Fibroblast of upper back skin (primary cell): ENCODE results near the gene USP15.
"Not testable (repeated sequence)": the region's sequence is repeated elsewhere in the genome, so short reads cannot be mapped to it uniquely, and the experiment has no call there.

ENCODE experiments used
- DNase-seq: peaks from one replicate; pipeline ENCODE4 v3.0.0-alpha.2; 2013

USP15 gene

DNA sequence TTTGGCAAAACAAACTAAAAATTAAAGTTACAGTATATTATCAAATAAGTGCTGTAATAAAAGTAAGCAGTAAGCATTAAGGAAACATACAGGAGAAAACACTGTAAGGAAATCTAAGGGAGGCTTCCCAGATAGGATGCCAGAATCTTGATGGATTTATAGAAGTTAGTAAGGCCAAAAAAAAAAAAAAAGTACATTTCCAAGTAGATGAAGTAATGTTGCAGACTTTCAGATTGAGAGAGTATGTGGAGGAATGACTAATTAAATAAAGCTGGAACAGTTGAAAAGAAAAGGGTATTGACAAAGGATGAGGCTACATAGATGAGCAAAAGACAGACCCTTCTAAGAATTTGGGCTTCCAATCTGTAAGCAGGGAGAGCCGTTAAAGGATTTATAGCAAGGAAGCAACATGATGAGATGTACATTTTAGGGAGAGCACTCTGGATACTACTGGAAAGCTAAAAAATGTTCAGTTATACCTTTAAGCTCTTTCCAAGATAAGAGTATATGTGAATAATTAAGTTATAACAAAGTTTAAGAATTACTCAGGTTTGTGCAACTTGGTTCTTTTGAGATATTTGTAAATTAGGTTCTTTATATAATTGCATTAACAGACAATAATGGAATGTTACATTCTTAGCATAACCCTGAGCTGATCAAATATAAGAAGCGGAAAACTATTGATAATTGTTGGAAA lies 119.0 kb downstream of the USP15 start:
- DNase-seq, result peak; percentile 51

DNA sequence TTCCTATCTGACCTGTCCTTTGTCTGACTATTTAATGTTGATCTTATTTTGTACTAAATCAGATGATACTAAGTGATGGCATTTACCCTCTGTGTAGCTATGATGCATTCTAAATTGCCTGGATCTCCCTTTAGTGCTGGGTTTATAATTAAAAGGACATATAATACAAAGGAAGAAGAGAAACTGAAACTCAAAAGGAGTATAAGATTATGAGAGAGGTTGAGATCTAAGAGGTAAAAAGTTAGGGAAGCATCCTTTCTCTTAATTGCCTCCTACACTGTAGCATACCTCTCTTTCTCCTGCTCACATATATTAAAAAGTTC lies 119.5 kb downstream of the USP15 start:
- DNase-seq, result no peak

DNA sequence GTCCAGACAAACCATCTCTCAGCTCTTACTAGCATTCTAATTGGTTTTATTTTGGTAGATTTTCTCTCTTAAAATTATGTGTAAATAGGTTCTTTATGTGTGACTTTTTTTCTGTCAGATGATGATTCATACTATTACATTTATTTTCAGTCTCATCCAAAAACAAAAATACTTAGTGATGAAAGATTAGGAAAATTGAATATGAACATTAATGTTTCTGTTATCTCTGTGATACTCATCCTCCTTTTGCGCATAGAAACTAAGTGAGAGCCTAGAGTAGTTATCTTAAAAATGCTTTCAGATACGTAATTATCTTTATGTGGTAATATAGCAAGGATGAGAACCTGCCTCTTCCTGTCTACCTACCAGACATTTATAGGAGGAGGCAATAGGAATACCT lies 122.3 kb downstream of the USP15 start:
- DNase-seq, result no peak

DNA sequence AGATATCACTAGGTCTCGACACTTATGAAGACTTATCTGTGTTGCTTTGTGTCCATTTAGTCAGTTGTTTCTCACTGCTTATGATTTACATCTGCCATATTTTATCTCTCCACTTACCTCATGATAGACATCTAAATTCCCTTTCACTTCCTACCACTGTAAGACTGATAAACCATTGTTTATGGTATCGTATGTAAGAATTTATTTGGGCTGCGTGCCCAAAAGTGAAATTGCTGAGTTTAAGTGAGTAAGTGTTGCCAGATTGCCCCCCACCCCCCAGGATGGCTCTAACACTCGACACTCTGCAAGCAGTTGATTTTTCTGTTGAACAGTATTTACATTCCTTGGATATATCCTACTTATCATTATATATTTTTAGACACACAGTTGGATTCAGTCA lies 136.5 kb downstream of the USP15 start:
- peak; percentile 5 for DNase-seq

DNA sequence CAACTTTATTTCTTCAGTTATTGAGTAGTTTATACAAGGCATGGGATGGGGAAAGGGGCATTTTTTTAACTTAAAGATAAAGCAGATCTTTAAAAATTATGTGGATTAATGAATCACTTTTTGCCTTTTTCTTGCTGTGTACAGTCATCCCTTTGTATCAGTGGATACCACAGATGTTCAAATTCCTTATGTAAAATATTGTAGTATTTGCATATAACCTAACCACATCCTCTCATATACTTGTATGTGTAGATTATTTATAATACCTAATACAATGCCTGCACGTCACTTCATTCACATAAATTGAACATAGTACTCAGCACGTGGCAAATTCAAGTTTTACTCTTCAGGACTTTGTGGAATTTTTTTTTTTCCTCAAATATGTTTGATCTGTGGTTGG lies 139.9 kb downstream of the USP15 start:
- DNase-seq, result peak; percentile 25

DNA sequence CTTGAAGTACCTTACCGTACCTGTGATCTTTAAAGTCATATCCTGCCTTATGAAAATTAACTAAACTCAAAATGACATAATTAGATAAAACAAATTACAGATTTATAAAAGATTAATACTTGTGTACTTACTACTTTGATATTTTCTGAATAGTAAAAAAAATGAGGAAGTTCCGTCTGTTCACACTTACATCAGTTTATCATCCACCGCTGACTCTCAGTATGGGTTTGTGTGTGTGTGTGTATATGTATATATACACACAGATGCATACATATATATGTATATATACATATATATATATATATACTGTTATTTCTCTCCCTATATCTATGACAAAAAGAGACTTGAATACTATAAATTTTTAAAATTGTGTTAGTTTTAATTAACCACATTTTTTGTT lies 141.4 kb downstream of the USP15 start:
- DNase-seq, result no peak

DNA sequence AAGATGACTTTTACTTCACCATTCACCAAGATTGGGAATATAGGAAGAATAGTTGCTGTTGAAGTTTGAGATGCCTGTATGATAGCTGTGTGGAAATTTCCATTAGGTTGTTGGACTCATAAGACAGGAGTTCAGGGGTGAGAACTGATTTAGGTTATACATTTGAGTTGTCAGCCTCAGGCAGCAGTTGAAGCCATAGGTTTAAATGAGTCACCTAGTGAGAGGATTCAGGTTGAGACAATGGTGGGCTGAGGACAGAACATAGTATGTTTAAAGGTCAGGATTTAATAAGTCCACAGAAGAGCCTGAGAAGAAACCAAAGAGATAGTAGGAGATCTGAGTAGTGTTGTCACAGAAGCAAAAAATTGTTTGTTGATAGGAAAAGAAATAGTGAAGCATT lies 142.8 kb downstream of the USP15 start:
- no peak for DNase-seq

DNA sequence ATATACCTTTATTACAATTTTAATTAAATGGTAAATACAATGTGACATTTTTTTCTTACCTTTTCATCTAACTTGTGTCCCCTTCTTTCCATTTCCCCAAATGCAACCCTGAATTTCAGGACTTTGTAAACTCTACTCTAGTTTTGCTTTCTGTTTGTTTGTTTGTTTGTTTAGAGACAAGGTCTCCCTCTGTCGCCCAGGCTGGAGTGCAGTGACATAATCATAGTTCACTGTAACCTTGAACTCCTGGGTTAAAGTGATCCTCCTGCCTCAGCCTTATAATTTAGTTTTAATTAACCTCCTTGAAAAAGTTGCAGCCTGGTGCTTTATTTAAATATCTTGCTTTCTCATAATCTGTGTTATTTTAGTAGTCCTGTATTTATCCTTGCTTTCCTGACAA lies 147.4 kb downstream of the USP15 start:
- DNase-seq, result no peak

DNA sequence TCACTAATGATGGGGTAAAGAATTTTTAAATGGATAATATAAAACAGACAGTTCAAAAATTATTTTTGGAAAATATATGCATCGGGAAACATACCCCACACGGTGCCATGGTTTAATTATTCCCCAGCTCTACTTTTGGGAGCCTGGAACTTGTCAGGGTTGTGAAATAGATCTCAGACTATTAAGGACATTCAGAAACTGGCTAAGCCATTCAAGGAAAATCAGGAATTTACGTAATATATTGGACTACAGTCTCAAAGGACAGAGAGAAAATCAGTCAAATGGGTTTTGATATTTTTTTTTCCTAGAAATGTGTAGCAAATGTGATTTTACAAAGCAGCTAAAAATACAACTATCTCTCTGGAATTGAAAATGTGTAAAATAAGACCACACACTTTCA lies 148.9 kb downstream of the USP15 start:
- no peak for DNase-seq

DNA sequence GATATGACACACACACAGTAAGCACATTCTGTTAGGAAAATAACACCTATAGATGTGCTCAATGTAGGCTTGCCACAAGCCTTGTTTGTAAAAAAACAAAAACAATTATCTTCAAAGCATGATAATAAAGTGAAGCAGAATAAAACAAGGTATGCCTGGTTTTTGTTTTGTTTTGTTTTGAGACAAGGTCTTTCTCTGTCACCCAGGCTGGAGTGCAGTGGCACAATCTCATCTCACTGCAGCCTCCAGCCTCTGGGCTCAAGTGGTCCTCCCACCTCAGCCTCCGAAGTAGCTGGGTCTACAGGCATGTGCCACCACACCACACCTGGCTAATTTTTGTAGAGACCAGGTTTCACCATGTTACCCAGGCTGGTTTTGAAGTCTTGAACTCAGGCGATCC lies 154.0 kb downstream of the USP15 start:
- no peak for DNase-seq

DNA sequence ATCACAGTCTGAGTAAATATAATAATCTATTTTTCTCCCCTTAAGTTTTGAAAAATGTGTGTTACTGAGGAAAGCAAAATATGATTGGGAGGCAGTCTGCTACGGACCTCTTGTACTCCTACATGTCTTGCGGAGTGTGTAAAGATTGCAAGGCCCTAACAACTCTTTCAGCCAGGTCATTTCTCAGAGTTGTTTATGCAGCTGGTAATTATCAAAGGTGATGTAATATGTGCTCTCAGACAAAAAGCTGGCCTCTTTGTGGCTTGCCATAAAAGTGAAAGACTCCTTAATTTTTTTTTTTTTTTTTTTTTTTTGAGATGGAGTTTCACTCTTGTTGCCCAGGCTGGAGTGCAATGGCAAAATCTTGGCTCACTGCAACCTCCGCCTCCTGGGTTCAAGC lies 165.9 kb downstream of the USP15 start:
- no peak for DNase-seq

DNA sequence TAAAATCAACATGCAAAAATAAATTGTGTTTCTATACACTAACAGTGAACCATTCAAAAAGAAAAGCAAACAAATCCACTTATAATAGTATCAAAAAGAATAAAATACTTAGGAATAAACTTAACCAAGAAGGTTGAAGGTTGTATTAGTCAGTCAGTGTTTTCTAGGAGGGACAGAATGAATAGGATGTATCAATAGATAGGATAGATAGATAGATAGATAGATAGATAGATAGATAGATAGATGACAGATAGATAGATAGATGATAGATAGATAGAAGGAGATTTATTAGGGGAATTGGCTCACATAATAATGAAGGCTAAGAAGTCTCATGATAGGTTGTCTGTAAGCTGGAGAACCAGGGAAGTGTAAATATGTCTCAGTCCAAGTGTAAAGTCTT lies 169.3 kb downstream of the USP15 start:
- no peak for DNase-seq

DNA sequence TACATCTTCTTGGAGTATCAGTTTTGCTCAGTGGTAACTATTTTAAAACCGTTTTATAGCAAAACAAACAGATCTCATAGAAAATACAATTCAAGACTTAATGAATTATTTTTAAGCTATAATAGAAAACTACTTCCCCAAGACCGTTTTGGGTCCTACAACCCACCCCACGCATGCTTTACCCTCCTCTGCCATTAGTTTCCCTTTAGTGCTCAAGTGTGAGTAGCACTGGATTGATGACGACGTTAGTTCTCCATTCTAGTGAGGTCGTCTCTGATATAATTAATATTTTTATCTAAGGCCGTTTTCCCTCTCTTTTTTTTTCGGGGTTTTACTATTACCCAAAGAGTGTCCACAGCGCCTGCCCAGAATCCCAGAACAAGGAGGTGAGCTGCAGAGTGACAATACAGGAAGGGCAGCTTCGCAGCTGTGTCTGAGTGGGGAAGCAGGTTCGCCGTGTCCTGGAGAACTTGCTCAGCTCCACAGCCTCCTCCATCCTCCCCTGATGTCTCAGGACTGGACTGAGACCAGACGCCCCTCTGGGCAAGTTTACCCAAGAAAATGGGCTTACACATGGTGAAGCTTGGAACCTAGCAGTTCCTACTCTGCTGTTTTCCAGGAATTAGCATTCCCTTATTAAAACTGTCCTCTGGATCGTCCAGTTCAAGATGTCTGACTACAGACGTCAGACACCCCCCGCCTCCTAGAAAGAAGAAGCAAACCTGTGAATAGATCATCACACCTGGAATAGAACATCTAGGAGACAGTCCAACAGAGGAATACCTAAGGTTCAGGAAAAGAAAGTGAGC lies 174.5 kb downstream of the USP15 start:
- no peak for DNase-seq

DNA sequence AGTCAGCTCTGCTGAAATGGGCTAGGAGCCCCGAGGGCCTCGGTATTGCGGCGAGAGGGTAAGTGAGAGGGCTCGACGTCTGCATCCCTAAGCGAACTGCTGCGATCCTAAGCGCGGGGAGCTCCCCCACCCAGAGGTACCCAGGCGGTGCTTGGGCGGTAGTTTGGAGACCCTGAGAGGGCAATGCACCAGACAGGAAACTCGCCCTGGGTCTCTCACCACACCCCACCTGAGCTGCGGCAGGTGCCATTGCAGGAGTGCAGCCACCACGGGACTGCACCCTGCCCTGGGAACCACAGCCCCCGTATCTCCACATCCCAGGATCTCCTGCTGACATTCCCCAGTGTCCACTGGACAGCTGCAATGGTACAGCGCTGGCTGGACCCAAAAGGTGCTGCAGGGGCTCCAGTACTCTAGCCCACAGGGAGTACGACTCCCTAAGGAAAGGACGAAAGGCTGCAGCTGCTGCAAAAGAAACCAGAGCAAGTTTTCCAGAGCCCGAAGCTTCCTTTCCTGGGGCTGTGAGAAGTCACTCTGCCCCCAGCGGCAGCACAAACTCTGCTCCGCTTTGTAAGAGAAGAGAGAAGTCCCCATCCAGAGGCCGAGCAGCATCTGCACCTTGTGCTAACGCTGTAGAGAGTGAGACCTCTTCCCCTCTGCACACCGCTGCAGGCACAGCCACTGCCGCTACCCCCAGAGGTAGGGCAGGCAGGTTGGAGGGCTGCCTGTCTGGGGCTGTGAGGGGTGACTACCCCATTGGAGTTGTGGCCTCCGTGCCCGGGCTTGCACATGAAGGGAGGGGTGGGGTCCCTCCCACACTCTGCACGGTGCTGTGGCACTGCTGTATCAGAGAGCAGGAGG lies 175.3 kb downstream of the USP15 start:
- peak; percentile 57 for DNase-seq

DNA sequence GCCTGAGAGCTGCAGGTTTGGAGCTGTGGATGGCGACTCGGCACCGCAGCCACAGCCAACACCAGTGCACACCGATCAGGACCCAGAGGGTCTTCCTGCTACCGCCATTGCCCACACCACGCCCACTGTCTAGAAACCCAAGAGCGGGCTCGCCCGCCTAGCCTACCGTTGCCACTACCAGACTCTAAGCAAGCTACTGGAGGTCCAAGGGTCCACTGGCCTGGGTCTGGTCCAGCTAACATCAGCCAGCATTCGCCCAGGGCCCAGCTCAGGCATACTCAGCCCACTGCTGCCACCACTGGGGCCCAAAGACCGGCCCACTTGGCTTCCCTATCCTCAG lies 175.9 kb downstream of the USP15 start:
- DNase-seq, result no peak

DNA sequence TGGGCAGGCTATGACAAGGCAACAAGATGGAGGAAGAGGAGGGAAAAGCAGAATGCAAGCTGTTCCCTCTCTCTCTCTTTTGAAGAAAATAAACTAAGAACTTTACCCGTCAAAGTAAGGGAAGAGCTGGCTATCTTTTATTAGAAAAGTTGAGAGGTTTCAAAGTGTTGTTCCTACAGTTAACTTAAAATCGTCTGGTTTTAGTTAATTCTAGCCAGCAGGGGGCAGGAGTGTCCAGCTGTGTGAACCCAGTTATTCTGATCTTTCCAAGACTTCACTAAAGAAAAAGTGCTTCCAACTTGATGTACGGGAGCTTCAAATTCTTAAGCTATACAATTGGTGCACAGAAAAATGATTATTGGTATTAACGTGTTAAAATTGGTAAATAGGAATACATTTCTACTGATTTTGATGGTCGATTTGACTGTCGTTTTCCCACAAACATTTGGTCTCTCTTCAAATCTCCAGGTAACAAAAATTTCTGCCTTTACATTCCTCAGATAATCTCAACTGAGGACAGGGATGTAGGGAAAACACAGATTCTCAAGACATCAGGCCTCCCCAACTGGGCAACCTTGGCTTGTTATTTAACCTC lies 178.0 kb downstream of the USP15 start:
- DNase-seq, result peak; percentile 58

DNA sequence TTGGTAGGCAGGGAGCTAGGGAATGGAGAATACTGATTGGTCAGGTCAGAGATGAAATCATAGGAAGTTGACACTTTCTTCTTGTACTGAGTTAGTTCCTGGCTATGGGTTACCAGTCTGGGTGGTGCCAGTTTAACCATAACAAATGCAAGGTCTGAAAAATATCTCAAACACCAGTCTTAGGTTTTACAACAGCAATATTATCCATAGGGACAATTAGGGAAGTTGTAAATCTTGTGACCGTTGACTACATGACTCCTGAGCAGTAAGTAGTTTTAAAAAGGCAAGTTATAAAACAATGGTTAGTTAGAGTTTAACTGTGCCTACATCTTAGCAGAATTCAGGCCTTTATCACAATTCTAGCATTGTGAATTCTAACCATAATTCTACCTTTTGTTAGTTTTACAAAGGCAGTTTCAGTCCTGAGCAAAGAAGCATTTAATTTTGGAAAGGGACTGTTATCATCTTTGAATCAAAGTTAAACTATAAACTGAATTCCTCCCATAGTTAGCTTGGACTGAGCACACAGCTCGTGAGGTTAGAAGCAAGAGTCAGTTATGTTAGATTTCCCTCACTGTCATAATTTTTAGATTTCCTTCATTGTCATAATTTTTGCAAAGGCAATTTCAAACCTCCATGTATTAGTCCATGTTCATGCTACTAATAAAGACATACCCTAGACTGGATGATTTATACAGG lies 186.7 kb downstream of the USP15 start:
- no peak for DNase-seq

DNA sequence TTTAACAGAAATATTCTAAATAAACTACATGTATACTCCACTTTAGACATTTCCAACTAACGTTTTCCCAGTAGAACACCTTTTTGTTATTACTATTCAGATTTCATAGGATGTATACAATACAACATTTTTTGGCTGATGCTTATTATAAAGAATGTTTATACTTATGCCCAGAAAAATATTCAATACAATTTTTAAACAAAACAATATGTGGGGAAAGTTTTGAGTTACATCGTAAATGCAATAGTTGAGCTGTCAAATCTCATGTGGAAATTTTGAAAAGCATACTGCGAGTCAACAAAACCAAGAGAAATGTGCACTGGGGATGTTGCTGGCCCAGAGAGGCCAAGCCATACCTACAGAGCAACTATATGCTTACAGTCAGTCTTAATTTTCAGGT lies 188.2 kb downstream of the USP15 start:
- DNase-seq, result no peak

DNA sequence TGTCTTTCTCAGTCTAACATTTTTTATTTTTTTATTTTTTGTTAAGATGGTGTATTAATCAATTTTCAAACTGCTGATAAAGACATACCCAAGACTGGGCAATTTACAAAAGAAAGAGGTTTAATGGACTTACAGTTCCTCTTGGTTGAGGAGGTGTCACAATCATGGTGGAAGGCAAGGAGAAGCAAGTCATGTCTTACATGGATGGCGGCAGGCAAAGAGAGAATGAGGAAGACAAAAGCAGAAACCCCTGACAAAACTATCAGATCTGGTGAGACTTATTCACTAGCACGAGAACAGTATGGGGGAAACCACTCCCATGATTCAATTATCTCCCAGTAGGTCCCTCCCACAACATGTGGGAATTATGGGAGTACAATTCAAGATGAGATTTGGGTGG lies 195.2 kb downstream of the USP15 start:
- not testable (repeated sequence) for DNase-seq

DNA sequence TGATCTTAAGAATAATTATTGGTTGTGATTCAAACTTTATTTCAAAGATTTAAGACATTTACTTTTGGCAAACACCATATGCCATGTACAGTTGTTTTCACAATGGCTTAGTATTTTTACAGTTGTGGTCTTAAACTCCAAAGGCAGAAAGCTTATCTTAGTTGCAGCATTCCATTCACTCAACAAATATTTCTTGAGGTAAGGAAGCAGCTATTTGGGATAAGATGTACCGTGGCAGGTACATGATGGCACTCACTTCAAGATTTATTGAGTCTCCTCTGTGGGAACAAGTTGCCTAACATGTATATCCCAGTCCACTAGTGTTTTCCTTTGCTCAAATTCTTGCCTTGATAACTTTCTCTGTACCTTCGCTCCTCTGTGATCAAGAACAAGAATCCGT lies 198.4 kb downstream of the USP15 start:
- no peak for DNase-seq

DNA sequence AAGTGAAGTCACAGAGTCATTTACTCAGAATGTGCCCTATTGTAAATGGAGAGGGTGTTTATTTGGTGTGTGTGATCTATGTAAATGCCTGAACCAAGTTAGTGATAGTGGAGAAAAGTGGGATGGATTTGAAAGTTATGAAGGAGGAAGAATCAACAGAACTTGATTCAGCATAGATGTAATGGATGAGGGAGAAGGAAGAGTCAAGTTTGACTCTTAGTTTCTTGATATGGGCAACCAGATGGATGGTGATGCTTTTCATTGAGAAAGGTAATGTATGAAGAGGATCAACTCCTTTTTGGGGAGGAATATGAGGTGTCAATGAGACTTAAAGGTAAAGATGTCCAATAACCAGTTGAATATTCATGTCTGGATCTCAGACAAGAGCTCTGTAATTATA lies 199.8 kb downstream of the USP15 start:
- no peak for DNase-seq

DNA sequence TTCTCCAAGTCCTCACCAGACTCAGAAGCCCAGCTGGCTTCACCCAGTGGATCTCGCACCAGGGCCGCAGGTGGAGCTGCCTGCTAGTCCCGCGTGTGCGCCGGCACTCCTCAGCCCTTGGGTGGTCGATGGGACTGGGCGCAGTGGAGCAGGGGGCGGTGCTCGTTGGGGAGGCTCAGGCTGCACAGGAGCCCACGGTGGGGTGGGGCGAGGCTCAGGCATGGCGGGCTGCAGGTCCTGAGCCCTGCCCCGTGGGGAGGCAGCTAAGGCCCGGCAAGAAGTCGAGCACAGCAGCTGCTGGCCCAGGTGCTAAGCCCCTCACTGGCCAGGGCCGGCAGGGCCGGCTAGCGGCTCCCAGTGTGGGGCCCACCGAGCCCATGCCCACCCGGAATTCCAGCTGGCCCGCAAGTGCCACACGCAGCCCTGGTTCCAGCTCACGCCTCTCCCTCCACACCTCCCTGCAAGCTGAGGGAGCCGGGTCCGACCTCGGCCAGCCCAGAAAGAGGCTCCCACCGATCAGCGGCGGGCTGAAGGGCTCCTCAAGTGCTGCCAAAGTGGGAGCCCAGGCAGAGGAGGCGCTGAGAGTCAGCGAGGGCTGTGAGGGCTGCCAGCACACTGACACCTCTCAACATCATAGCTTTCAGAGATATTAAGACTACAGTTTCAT lies 201.1 kb downstream of the USP15 start:
- not testable (repeated sequence) for DNase-seq
